ENCODE data around the gene ATP9B.

GRCh38 chr18:79366177-79367094 is 297.2 kb downstream of the ATP9B start:
- no peak for TF ChIP-seq CTCF (IDR thresholded peaks at IDR 0.05)
- no peak for TF ChIP-seq POLR2A (IDR thresholded peaks at IDR 0.05)
- no peak for TF ChIP-seq POLR2AphosphoS5 (IDR thresholded peaks at IDR 0.05; ENCODE audit: insufficient read depth in 1 of 2, low read depth in 1 of 2)

Measured in vagina (tissue), 2 donors.